Activated CD4-positive, alpha-beta T cell treated with anti-CD3 and anti-CD28 coated beads, Interleukin-2, Interleukin-6, amounts not matched to agents 100 ng/mL and 50 ng/mL, durations not matched to agents 16 hours and 8 hours (primary cell): ENCODE data around the gene ACSL6.

ENCODE experiments used
- DNase-seq: peaks from one replicate; pipeline ENCODE4 v3.0.0-alpha.2; 2020

The ACSL6 gene

GRCh38 chr5:132044207-132044606, 32.7 kb upstream of the ACSL6 start:
- DNase-seq, result no peak

GRCh38 chr5:132037353-132037752, 25.9 kb upstream of the ACSL6 start:
- no peak for DNase-seq

- no peak for DNase-seq
These were observed 21.7 kb upstream of the ACSL6 start for GRCh38 chr5:132033122-132033521.

GRCh38 chr5:132032196-132032595, 20.7 kb upstream of the ACSL6 start:
- no peak for DNase-seq

GRCh38 chr5:132030610-132031009, 19.2 kb upstream of the ACSL6 start:
- no peak for DNase-seq

GRCh38 chr5:132029609-132030330, 18.3 kb upstream of the ACSL6 start:
- no peak for DNase-seq

- DNase-seq, result no peak
These were observed 15.6 kb upstream of the ACSL6 start for GRCh38 chr5:132027027-132027426.

- DNase-seq, result peak; percentile 67
These were observed 15.1 kb upstream of the ACSL6 start for GRCh38 chr5:132026516-132027008.

GRCh38 chr5:132025403-132025971, 14.0 kb upstream of the ACSL6 start:
- no peak for DNase-seq

GRCh38 chr5:132024789-132025402, 13.4 kb upstream of the ACSL6 start:
- no peak for DNase-seq

GRCh38 chr5:132024117-132024435, 12.6 kb upstream of the ACSL6 start:
- DNase-seq, result no peak

GRCh38 chr5:132023258-132024116, 12.0 kb upstream of the ACSL6 start:
- DNase-seq, result no peak

GRCh38 chr5:132022737-132023136, 11.3 kb upstream of the ACSL6 start:
- DNase-seq, result no peak

GRCh38 chr5:132021654-132022053, 10.2 kb upstream of the ACSL6 start:
- DNase-seq, result no peak

- peak; percentile 21 for DNase-seq
These were observed 9.3 kb upstream of the ACSL6 start for GRCh38 chr5:132020568-132021339.

- peak; percentile 92 for DNase-seq
These were observed 8.5 kb upstream of the ACSL6 start for GRCh38 chr5:132019857-132020555.

GRCh38 chr5:132019337-132019736, 7.9 kb upstream of the ACSL6 start:
- no peak for DNase-seq

GRCh38 chr5:132017738-132018625, 6.5 kb upstream of the ACSL6 start:
- no peak for DNase-seq

- DNase-seq, result no peak
These were observed 5.9 kb upstream of the ACSL6 start for GRCh38 chr5:132017316-132017715.

GRCh38 chr5:132016721-132017250, 5.3 kb upstream of the ACSL6 start:
- DNase-seq, result no peak

- DNase-seq, result no peak
These were observed 2.3 kb upstream of the ACSL6 start for GRCh38 chr5:132013711-132014110.
